Posterior cingulate gyrus (tissue), 11 donors: ENCODE results near the gene HSD17B8.

Experiments
- DNase-seq, 10 donors: peaks; one replicate each; pipeline versions ENCODE4 v3.0.0 to v3.0.0-alpha.2; 2020 to 2021; ENCODE audit warnings: mixed read lengths in 3 of 10
- intact Hi-C: fragments of 100-400 bp; cut with DNase I; formaldehyde crosslinking; loops from one replicate; pipeline ENCODE4 v1.15.1; 2023

The HSD17B8 gene

DNA sequence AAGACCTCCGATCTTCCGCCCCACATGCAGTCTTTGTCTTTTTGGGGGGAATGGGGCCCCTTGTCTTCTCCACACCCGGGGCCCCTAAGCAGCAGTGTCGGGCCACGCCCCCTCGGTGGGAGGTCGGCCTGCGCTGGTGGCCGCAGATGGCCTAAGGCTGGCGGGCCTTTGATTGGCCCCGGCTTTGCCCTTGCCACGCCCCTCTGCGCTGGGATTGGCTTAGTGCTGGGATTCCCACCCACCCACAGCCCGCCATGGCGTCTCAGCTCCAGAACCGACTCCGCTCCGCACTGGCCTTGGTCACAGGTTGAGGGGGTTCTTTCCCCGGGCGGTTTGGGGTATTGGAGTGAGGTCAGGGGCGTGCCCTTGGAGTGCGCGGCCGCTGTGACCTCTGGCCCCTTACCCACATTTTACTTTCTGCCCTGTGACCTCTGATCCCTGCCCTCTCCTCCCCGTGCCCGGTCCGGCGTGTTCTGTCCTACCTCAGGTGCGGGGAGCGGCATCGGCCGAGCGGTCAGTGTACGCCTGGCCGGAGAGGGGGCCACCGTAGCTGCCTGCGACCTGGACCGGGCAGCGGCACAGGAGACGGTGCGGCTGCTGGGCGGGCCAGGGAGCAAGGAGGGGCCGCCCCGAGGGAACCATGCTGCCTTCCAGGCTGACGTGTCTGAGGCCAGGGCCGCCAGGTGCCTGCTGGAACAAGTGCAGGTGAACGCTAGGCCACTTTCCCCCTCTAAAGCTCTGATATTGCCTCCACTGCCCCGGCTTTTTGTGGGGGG, at the start of gene HSD17B8:
Gene HSD17B8, plus strand, starts transcription at position 241 of the 776 bp plus-strand sequence. Its CDS starts 14 bp downstream, at position 255.
- peak; percentile 91 to 99 (median 96) for DNase-seq
- intact Hi-C loops, result loop anchor here (5.0 kb wide), 2 partner anchors 232 to 1007 kb away; no protein-coding TSS in a partner anchor

DNA sequence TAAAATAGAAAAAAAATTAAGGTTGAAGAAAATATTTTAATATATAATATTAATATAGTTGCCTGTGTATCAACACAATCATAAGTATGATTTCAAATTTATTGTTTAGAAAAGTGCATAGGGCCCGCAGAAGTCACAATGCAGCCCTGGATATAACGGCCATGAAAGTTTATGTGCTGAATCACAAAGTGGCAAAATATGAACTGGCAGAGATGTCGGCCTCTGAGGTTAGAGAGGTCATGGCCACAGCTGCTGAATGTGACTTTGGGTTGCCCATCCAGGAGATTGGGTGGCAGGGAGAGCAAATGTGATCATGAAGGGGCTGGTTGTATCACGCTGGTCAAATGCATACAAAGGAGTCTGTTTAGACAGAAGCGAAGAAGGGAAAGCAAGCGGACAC, 47.9 kb upstream of the HSD17B8 start:
- DNase-seq, result no peak
- intact Hi-C loops, result no loop called here

DNA sequence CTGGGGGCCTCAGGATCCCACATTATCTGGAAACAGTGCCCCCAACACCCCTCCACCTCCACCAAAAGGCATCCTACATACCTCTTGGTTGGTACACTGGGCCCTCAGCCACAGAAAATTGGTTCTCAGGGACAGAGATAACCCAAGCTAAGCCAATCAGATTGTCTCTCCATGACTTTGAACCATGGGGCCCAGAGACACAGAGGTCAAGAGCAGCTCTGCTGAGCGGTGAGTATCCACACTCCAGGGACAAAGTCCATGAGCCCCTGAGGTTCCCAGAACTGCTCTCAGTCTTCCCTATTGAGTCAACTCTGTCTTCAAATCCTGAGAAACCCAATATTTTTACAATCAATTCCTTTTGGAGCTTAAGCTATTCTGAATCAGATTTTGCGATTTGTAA, 47.5 kb upstream of the HSD17B8 start:
- peak in 1 of 10 donors; percentile 12 for DNase-seq
- intact Hi-C loops, result no loop called here

DNA sequence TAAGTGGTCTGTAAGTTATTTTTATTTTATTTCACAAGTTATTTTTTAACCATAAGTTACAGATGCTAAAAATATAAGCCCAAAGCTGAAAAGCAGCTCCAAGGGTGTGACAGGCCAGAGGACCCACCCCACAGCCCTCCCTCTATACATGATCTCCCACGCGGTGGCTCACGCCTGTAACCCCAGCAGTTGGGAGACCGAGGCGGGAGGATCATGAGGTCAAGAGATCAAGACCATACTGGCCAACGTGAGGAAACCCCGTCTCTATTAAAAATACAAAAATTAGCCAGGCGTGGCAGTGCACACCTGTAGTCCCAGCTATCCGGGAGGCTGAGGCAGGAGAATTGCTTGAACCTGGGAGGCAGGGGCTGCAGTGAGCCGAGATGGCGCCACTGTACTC, 44.4 kb upstream of the HSD17B8 start:
- intact Hi-C loops, result no loop called here

DNA sequence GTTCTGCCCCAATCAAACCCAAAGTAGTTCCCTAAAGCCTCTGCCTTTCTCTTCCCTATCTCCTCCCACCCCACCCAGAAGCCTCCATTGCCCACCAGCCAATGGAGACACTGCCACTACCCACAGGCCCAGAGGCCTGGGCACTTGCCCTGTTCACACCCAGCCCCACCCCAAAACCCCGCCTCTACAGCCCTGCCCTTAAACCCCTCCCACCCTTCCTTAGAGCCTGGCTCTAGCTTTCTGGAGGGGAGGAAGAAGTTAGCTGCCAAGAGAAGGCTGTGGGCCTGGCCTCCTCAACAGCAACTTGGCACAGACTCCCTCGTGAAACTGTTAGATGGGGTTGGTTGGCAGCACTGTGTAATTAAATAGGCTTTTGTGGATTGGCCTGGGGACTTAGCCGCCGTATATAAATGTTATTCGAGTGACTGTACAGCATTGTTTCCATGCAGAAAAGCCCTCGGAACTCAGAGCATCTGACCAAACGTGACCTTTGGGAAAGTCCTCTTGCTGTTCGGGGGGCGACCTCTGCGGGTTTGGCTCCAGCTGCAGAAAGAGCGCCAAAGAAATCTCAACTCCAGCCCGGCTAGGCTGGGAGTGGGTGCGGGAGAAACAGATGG, 43.6 kb upstream of the HSD17B8 start:
- peak in 1 of 10 donors; percentile 49 for DNase-seq

More for the DNA sequence above, 44.4 kb upstream of the HSD17B8 start:
- peak in 1 of 10 donors; percentile 29 for DNase-seq

DNA sequence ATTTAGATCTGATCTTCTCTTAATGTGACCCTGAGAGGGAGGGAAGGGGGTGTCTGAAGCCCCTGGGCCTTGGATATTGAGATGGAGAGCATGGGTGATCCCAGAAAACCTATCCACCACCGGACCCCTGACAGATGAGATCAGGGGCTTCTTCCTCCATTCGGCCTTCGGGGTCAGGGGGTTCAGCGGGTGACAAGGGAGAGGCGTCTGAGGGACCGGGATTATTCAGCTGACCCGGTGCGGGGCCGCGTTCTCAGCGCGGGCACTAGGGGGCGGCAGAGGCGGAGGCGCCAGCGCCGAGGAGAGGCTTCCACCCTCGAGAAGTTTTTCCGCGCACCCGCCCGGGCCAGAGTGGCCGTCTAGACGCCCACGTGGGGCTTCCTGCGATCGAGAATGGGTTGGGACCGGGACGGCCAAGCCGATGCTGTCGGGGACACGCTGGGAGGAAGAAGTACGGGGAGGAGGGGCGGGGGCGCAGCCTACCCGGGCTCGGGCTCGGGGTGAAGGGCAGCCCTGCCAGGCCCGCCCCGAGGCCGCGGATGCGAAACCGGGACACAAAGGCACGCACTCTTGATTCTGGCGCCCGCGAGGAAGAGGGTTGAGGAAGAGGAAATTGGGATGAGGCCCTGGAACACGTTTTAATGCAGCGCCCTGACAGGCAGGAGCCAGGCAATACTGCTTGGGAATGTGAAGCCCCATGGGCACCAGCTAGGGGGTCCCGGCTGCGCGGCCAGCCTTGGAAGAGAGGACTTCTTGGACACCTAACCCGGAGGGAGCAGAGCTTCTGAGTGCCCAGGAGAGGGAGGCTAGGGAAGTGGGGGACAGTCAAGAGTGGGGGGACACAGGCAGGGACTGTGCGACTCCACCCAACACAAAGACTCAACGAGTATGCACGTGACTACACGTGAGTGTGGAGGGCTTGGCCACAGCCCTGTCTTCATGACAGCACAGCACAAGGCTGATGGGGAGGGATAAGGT, 42.8 kb upstream of the HSD17B8 start:
- peak; percentile 57 to 96 (median 80) for DNase-seq
- intact Hi-C loops, result loop anchor here (1.0 kb wide), 2 partner anchors 36 to 87 kb away; no protein-coding TSS in a partner anchor

More for the DNA sequence above, 43.6 kb upstream of the HSD17B8 start:
- intact Hi-C loops, result loop anchor here (1.0 kb wide), 2 partner anchors 36 to 87 kb away; no protein-coding TSS in a partner anchor

DNA sequence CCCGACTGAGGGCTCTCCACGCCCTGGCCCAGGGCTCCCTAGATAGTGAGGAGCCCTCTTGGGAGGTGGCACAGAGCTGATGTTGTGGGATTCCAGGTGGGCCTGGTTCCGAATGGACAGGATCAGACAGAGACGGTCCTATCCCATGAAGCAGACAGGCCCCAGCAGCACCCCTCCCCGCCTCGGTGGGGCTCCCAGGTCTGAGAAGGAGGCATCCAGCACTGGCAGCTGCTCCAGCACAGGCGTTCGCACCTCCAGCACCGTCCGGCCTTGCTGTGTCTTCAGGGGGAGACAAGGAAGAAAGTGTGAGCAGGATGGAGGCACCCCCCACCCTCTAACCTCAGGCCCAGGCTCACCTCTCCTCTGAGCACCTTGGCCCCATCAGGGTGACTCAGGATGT, 40.9 kb upstream of the HSD17B8 start:
- DNase-seq, result no peak
- intact Hi-C loops, result no loop called here

DNA sequence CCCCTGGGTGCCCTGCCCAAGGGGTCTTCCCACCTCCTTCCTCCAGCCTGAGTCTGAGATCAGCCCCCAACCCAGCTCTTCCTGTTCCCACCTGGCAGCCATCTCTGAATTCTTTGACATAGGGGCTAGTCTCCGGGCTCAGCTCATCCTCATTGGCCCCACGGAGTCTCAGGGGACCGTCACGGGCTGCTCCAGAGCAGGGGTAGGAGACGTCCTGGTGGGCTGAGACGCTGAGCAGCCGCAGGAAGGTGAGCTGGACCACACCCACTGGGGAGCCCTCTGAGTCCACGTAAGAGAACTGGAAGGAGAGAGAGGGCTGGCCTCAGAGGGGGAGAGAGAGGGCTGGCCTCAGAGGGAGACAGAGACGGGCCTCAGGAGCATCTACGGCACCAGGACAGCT, 40.3 kb upstream of the HSD17B8 start:
- intact Hi-C loops, result no loop called here
- no peak for DNase-seq

DNA sequence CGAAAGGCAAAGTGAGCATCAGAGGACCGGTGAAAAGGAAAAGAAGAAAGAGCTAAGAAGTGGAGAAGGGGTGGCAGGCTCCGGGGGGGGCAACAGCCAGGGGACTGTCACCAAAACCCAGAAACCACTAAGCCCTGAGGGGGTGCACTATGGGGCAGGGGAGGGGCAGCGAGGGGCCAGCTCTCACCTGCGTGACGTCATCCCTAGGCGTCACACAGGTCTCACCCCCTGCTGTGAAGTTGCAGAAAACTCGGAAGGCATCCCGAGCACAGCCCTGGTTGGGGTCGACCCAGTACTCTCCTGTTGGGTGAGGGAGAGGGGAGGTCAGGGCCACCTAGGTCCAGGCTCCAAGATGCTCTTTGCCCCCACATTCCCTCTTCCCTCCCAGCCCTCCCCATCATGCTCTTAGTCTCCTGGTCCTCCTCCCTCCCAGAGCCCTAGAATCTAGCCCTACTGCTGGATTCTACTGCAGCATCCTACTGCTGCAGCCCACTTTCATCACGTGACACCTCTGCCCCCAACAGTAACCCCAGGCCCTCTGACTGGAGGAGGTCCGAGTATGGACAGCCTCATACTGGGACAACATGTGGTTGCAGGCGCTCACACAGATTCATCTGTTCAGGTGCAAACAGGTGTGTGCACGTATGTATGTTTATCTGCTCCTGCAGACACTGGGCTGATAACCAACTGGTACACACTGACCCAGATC, 39.6 kb upstream of the HSD17B8 start:
- intact Hi-C loops, result no loop called here
- no peak for DNase-seq

DNA sequence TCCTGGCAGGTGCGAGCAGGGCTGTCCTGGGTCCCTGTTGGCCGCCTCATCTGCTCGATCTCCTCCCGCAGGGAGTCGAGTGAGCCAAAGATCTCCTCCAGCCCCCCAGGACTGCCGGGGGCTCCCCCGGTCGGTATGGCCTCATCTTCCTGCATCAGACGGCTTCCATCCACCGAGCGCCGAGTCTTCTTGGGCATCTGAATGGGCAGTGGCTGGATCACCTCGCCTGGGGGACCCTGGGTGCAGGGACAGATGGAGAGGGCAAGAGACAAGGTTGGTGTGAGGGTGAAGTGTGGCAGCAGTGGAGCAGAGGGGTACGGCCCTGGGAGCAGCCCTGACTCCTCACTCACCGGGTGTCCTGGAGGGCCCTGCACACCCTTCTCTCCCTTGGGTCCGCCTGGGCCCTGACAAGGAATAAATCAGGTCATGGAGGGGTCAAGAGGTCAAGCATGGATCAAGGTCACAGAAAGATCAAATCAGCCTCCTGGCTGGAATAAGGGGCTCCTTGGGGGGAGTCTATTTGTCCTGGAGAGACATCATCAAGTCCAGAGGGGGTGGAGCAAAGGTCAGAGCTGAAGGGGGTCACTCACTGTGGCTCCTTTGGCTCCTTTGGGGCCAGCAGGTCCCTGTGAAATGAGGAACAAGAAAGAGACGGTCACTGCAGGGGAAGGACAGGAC, 38.7 kb upstream of the HSD17B8 start:
- DNase-seq, result no peak
- intact Hi-C loops, result no loop called here

DNA sequence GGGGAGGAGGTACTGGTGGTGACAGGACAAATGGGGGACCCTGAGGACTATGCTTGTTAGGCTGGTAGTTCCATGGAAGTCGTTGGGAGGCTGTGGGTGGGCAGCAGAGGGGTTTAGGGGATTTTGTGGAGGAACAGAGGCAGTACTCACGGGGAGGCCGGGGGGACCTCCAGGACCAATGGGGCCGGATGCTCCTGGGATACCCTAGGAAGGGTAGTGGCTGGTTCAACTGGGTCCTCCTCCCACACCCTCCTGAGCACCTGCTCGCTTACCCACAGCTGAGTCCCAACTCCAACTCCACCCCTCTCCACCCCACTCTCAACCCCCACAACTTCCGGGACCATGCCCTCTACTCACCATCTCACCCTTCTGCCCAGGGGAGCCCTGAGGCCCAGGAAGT, 38.1 kb upstream of the HSD17B8 start:
- intact Hi-C loops, result no loop called here
- DNase-seq, result no peak

DNA sequence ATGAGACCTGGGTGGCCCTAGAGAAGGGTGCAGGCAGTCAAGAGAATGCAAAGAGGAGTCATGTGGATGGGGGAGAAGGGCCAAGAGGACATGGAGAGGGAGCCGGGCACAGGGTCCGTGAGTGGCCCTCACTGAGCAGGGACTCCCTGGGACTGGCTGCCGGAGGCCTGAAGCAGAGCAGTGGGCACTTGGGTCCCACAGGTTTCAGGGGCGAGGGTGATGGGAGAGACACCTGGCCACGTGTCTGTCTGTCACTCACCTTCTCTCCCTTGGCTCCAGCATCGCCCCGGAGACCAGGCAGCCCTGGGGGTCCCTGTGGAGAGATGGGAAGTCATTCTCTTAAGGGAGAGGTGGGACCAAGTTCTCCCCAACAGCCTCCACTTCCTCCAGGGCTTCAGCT, 37.6 kb upstream of the HSD17B8 start:
- intact Hi-C loops, result no loop called here
- no peak for DNase-seq

DNA sequence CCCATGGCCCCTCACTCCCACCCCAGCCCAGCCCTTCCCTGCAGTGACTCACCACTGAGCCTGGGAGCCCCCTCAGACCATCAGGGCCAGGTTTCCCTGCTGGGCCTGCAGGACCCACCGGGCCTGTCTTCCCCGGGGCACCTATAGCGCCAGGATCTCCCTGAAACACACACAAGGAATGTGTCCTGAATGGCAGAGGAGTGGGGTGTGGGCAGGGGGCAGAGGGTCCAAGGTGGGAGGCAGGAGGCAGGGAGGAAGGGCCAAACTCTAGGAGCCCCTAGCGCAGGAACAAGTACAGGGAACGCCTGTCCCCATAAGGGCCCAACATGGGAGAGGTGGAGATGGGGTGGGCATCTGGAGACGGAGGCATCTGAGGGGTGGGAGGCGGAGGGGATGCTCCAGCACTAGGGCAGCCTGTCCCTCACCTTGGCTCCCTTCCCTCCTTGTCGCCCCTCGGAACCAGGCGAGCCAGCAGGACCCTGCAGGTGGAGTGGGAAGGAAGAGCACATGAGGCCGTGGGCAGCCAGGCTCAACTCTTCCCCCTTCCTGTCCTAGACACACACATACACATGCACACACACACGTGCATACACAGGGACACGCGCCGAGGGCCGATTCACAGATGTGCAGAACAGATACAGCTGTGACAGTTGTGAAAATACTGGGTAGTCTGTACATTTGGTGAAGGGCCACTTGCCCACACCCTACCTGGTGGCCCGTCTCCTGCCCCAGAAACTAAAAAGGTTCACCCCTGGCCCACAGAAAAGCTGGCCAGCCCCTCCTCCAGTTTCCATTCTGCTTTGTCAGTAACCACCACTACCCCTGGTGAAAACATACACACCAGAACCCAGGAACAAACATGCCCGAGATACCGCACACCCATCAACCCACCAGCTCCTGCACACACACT, 36.8 kb upstream of the HSD17B8 start:
- intact Hi-C loops, result no loop called here
- DNase-seq, result no peak

DNA sequence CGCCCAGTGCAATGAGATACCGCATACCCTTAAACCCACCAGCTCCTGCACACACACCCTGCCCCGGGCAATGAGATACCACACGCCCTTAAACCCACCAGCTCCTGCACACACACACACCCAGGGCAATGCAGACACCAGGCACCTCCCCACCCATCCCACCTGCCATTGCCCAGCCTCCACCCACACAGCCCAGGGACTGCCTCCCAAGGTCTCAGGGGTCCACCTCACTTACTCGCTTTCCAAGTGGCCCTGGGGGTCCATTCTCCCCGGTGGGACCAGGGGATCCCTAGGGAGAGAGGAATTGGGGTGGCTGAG, 36.2 kb upstream of the HSD17B8 start:
- intact Hi-C loops, result no loop called here
- DNase-seq, result no peak

DNA sequence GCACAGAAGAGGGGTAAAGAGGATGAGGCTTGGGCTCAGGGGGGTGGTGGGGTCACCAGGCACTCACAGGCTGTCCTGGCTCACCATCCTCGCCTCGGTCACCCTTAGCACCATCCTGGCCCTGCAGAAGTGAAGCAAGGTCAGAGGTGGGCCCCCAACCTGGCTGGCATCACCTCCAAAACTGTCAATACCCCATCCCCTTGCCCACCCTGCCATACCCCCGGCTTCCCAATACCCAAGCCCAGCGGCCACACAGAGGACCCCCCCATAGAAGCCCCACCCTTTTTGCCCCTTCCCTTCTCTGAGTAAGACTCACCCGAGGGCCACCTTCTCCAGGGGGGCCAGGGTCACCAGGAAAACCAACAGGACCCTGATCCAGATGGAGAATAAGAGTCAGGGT, 35.8 kb upstream of the HSD17B8 start:
- intact Hi-C loops, result no loop called here
- DNase-seq, result peak in 1 of 10 donors; percentile 41

DNA sequence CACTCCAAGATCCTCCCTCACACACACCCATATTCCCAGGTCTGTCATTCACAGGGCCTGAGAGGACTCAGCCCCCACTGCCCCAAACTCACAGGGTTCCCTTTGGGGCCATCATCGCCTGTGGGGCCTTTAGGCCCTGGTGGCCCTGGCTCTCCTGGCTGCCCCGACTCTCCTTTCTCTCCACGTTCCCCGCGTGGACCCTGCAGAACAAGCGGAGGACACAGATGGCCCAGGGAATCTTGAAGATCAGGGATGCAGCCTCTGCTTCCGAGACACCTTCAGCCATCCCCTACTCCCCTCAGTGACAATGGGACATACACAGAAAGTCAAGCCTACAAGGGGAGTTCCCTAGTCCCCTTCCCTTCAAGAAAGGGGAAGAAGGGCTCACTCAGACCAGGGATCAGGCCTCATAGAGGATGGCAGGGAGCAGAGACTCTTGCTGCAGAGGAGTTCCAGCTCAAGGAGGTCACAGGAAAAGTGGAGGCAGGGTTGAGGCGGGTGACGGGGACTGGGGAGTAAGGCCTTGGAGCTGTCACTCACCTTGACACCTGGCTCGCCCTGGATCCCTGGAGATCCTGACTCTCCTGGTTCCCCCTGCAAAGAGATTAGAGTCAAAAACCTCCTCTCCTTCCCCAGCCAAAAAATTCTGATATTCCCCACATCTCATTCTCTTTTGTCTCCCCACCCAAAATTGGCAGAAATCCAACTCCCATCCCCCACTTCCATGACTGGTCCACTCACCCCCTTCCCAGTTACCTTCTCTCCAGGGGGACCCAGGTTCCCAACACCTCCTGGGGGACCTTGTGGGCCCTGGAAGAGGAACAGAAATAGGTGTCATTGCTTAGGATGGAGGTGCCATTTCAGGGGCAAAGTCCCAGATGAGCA, 34.9 kb upstream of the HSD17B8 start:
- intact Hi-C loops, result no loop called here
- DNase-seq, result no peak

DNA sequence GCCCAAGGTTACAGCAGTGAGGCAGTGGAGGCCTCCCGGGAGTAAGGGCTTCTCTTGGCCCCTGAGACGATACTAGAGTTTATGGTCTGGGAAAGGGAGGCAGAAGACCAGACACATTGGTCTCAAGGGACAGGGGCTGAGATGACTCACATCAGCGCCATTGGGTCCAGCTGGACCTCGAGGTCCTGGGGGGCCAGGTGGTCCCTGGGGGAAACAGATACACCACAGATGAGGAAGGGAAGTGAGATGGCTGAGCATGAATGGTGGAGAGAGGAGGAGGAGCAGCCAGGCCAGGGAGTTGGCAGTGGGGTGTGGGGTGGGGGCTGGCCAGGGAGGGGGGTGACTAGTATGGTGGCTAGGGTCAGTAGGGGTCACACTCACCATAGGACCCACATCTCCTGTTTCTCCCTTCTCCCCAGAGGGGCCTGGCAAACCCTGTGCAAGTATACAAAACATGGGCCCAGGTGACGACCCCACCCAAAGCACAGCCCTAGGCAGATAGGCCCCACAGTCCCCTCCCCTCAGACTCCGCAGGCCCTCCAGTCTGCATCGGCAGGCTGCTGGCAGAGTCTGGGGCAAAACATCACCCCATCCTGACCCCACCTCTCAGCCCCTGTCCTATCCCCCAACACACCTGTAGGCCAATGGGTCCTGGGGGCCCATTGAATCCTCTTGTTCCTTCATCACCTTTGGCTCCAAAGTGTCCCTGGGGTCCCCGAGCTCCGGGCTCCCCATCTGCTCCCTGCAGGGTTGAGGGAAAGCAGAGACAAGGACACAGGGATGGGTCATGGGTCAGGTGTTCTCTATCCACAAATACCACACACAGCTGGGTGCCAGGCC, 34.1 kb upstream of the HSD17B8 start:
- intact Hi-C loops, result no loop called here
- no peak for DNase-seq
